PC-9 (cell line): Measurements from ENCODE around the gene SGK1. TPM values are rescaled to one million over a fixed set of nuclear protein-coding genes. Genes with fewer than 3 reads are reported as not detected.

Experiments used
- BruUV-seq: library from RNA; stranded (reverse); fragments of 400-500 nt; replicated peaks from 2 replicates; lab custom pipeline; 2021; lab: Mats Ljungman, UMichigan
- CTCF ChIA-PET: fragments of 300-600 bp; sonication (Branson Sonifier 250); formaldehyde crosslinking; loops from one replicate; lab custom pipeline; 2022; ENCODE audit warnings: antibody characterized with exemption; lab: Charles Lee
- POLR2A ChIA-PET: fragments of 300-600 bp; sonication (Branson Sonifier 250); formaldehyde crosslinking; loops from one replicate; lab custom pipeline; 2022; ENCODE audit warnings: antibody characterized with exemption; ENCODE audit not compliant: unreplicated experiment; lab: Charles Lee
- DNase-seq, 2 experiments: peaks; one replicate each; pipeline versions ENCODE4 v3.0.0 to v3.0.0-alpha.2; 2015 to 2022; ENCODE audit warnings: mixed read lengths in 1 of 2
- H2AFZ ChIP-seq: fragments of 200-600 bp; sonication (generic); 2 replicates; pipeline ENCODE4 v1.8.1; 2017; ENCODE audit warnings: antibody characterized with exemption
- H3F3A ChIP-seq: fragments of 200-600 bp; sonication (generic); 2 replicates; pipeline ENCODE4 v1.8.1; 2017; ENCODE audit warnings: antibody characterized with exemption, mild to moderate bottlenecking, low read depth; ENCODE audit not compliant: insufficient read depth
- H3K27ac ChIP-seq: fragments of 200-600 bp; sonication (generic); 2 replicates; pipeline ENCODE4 v1.6.1; 2016; ENCODE audit warnings: mixed run types
- H3K27me3 ChIP-seq: fragments of 200-600 bp; sonication (generic); 2 replicates; pipeline ENCODE4 v1.6.1; 2016; ENCODE audit warnings: low read depth, mixed run types; ENCODE audit not compliant: insufficient read depth
- H3K36me3 ChIP-seq: fragments of 200-600 bp; sonication (generic); 2 replicates; pipeline ENCODE4 v1.6.1; 2016; ENCODE audit warnings: low read depth, mixed run types
- H3K4me1 ChIP-seq: fragments of 200-600 bp; sonication (generic); replicated peaks from 2 replicates; pipeline ENCODE4 v1.6.1; 2016; ENCODE audit warnings: mixed run types; ENCODE audit not compliant: insufficient read depth
- H3K4me2 ChIP-seq: fragments of 200-600 bp; sonication (generic); 2 replicates; pipeline ENCODE4 v1.6.1; 2017; ENCODE audit warnings: mixed run types
- H3K4me3 ChIP-seq: fragments of 200-600 bp; sonication (generic); 2 replicates; pipeline ENCODE4 v1.6.1; 2016; ENCODE audit warnings: mixed run types
- H3K79me2 ChIP-seq: fragments of 200-600 bp; sonication (generic); 2 replicates; pipeline ENCODE4 v1.6.1; 2017; ENCODE audit warnings: low read depth, mixed run types
- H3K9me2 ChIP-seq: fragments of 200-600 bp; sonication (generic); 2 replicates; pipeline ENCODE4 v1.8.1; 2017; ENCODE audit warnings: mild to moderate bottlenecking; ENCODE audit not compliant: insufficient read depth
- H3K9me3 ChIP-seq: fragments of 200-600 bp; sonication (generic); 2 replicates; pipeline ENCODE4 v1.8.1; 2016; ENCODE audit warnings: low read depth; ENCODE audit not compliant: insufficient read depth
- H4K20me1 ChIP-seq: fragments of 200-600 bp; sonication (generic); 2 replicates; pipeline ENCODE4 v1.8.1; 2017; ENCODE audit not compliant: insufficient read depth
- CTCF ChIP-seq: fragments of 200-600 bp; sonication (generic); conservative IDR thresholded peaks from 2 replicates; pipeline ENCODE4 v1.6.1; 2017; ENCODE audit warnings: mixed run types, antibody characterized with exemption, mild to moderate bottlenecking, moderate library complexity
- EZH2 ChIP-seq: fragments of 200-600 bp; sonication (generic); IDR thresholded peaks from 2 replicates; pipeline ENCODE4 v1.8.0; 2017; ENCODE audit warnings: antibody characterized with exemption, low read depth
- intact Hi-C: fragments of 100-400 bp; cut with micrococcal nuclease; formaldehyde crosslinking; loops from one replicate; pipeline ENCODE4 v1.10.0; 2022; ENCODE audit not compliant: unreplicated experiment
- total RNA-seq: library from RNA; stranded (reverse); gene quantifications from 2 replicates; pipeline ENCODE4 v1.2.3, GENCODE V29; 2021

The SGK1 gene
- total RNA-seq, 1 experiment from 2014 or later = 11.3 TPM

- BruUV-seq = no TSS peak
- DNase-seq = no peak
- no peak overlapping the region for H3K4me2 ChIP-seq
- no peaks in the 10 kb centered on the region for H3F3A ChIP-seq
- ChIA-PET POLR2A (no interaction called here), CTCF (no interaction called here)
- intact Hi-C loops = no loop called here
- TF ChIP-seq EZH2 = no peak
- no peak for TF ChIP-seq CTCF
- H3K27ac ChIP-seq = no peak overlapping the region
- H3K27me3 ChIP-seq = no peaks in the 10 kb centered on the region
- H4K20me1 ChIP-seq = no peaks in the 10 kb centered on the region
- H3K36me3 ChIP-seq = no peaks in the 10 kb centered on the region
- H3K4me3 ChIP-seq = no peak overlapping the region
- H3K9me3 ChIP-seq = no peaks in the 10 kb centered on the region
- no peak overlapping the region for H2AFZ ChIP-seq
- no peaks in the 10 kb centered on the region for H3K9me2 ChIP-seq
- H3K79me2 ChIP-seq = no peaks in the 10 kb centered on the region
- H3K4me1 ChIP-seq = no peaks in the 10 kb centered on the region
Observed at GRCh38 chr6:134347885-134348805, 30.2 kb upstream of the SGK1 start.

GRCh38 chr6:134346932-134347545 is 29.1 kb upstream of the SGK1 start:
- H3K79me2 ChIP-seq = no peaks in the 10 kb centered on the region
- no peak overlapping the region for H3K4me3 ChIP-seq
- no peak overlapping the region for H3K27ac ChIP-seq
- H3K4me2 ChIP-seq = no peak overlapping the region
- H4K20me1 ChIP-seq = no peaks in the 10 kb centered on the region
- intact Hi-C loops = no loop called here
- ChIA-PET CTCF (no interaction called here), POLR2A (no interaction called here)
- no peak overlapping the region for H2AFZ ChIP-seq
- H3K4me1 ChIP-seq = no peaks in the 10 kb centered on the region
- DNase-seq = no peak
- no TSS peak for BruUV-seq
- no peaks in the 10 kb centered on the region for H3F3A ChIP-seq
- no peaks in the 10 kb centered on the region for H3K9me3 ChIP-seq
- no peaks in the 10 kb centered on the region for H3K9me2 ChIP-seq
- H3K36me3 ChIP-seq = no peaks in the 10 kb centered on the region
- H3K27me3 ChIP-seq = no peaks in the 10 kb centered on the region
- TF ChIP-seq CTCF (no peak), EZH2 (no peak)

- Histone ChIP-seq H2AFZ (no peak overlapping the region), H4K20me1 (no peaks in the 10 kb centered on the region), H3K27me3 (no peaks in the 10 kb centered on the region), H3K36me3 (no peaks in the 10 kb centered on the region), H3K9me3 (no peaks in the 10 kb centered on the region), H3K9me2 (no peaks in the 10 kb centered on the region), H3K27ac (no peak overlapping the region), H3K4me3 (no peak overlapping the region), H3K4me2 (no peak overlapping the region), H3K4me1 (no peaks in the 10 kb centered on the region), H3K79me2 (no peaks in the 10 kb centered on the region), H3F3A (no peaks in the 10 kb centered on the region)
- CTCF ChIA-PET = no interaction called here
- DNase-seq = no peak
- no TSS peak for BruUV-seq
- TF ChIP-seq EZH2 = no peak
- no peak for TF ChIP-seq CTCF
- POLR2A ChIA-PET = no interaction called here
- intact Hi-C loops = no loop called here
Observed at GRCh38 chr6:134345789-134346188, 27.9 kb upstream of the SGK1 start.
